Middle frontal gyrus (tissue), 1 donor: Measurements from ENCODE around the gene FGFR4.

Experiments
- DNase-seq: peaks from one replicate; pipeline ENCODE4 v3.0.0-alpha.2; 2015; ENCODE audit warnings: low spot score; ENCODE audit errors: extremely low spot score

The FGFR4 gene

GRCh38 chr5:177084175-177084574 lies 2.5 kb upstream of the FGFR4 start:
- no peak for DNase-seq

- DNase-seq = no peak
Observed at GRCh38 chr5:177085985-177086653, 596 bp upstream of the FGFR4 start.

- DNase-seq = no peak
Observed at GRCh38 chr5:177087398-177088005, 787 bp downstream of the FGFR4 start.

- no peak for DNase-seq
Observed at GRCh38 chr5:177089127-177089526, 2.4 kb downstream of the FGFR4 start.

- DNase-seq = no peak
Observed at GRCh38 chr5:177089825-177090641, 3.3 kb downstream of the FGFR4 start.

- no peak for DNase-seq
Observed at GRCh38 chr5:177090813-177091212, 4.1 kb downstream of the FGFR4 start.

- no peak for DNase-seq
Observed at GRCh38 chr5:177091232-177091631, 4.5 kb downstream of the FGFR4 start.

GRCh38 chr5:177092178-177093081 lies 5.7 kb downstream of the FGFR4 start:
- DNase-seq = no peak

GRCh38 chr5:177093082-177093712 lies 6.5 kb downstream of the FGFR4 start:
- DNase-seq = no peak

- DNase-seq = no peak
Observed at GRCh38 chr5:177093803-177094202, 7.1 kb downstream of the FGFR4 start.

GRCh38 chr5:177094224-177095087 lies 7.7 kb downstream of the FGFR4 start:
- DNase-seq = no peak

GRCh38 chr5:177095088-177095669 lies 8.5 kb downstream of the FGFR4 start:
- DNase-seq = no peak

GRCh38 chr5:177096162-177097015 lies 9.7 kb downstream of the FGFR4 start:
- DNase-seq = no peak

- DNase-seq = no peak
Observed at GRCh38 chr5:177097016-177097985, 10.6 kb downstream of the FGFR4 start.

GRCh38 chr5:177098120-177098469 lies 11.4 kb downstream of the FGFR4 start:
- no peak for DNase-seq

GRCh38 chr5:177098470-177099141 lies 11.9 kb downstream of the FGFR4 start:
- no peak for DNase-seq
